Panc1 (cell line): ENCODE data around the gene NEK1.

Experiments used
- CTCF ChIP-seq: fragments of 450-650 bp; IDR thresholded peaks from 2 replicates; pipeline ENCODE4 v1.5.1; 2017; ENCODE audit warnings: mild to moderate bottlenecking
- POLR2AphosphoS5 ChIP-seq: IDR thresholded peaks from 2 replicates; pipeline ENCODE4 v1.6.1; 2012; ENCODE audit warnings: mild to moderate bottlenecking, low read depth, low read length, moderate library complexity
- TCF7L2 ChIP-seq: IDR thresholded peaks from 2 replicates; pipeline ENCODE4 v1.6.1; 2011; ENCODE audit warnings: mild to moderate bottlenecking, low read depth, low read length, inconsistent platforms

DNA sequence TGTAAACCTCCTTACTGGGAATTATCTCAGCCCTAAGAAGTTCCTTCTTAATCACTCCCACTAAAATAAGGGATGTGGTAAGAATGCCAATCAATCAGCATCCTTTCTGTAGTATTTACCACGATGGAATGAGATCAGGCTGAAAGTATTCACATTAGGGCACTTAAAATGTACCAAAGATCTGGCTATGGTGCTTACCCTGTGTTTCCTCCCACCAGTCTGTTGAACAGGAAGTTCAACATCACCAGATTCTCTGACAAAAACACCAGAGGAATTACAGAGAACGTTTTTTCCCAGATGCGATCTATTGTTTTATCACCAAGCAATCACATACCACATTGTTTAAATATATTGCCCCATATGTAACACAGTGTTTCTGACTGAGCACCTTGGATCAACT, 5.9 kb upstream of the NEK1 start:
- TF ChIP-seq CTCF = no peak
- no peak for TF ChIP-seq TCF7L2
- TF ChIP-seq POLR2AphosphoS5 = no peak
